ENCODE results near the gene HOXA10.

HOXA10 gene

GRCh38 chr7:27203365-27203953 lies 29.3 kb upstream of the HOXA10 start:
- H3K4me3 ChIP-seq (ENCODE audit: low read depth, low read length) = no peak overlapping the region
- no peak for DNase-seq (ENCODE audit: low read depth)
- TF ChIP-seq CTCF (IDR thresholded peaks at IDR 0.05; ENCODE audit: insufficient read depth, low read depth, low read length, missing control alignments) = no peak

GRCh38 chr7:27202862-27203134 lies 28.7 kb upstream of the HOXA10 start:
- DNase-seq (ENCODE audit: low read depth) = no peak
- H3K4me3 ChIP-seq (ENCODE audit: low read depth, low read length) = no peak overlapping the region
- no peak for TF ChIP-seq CTCF (IDR thresholded peaks at IDR 0.05; ENCODE audit: insufficient read depth, low read depth, low read length, missing control alignments)

DNA sequence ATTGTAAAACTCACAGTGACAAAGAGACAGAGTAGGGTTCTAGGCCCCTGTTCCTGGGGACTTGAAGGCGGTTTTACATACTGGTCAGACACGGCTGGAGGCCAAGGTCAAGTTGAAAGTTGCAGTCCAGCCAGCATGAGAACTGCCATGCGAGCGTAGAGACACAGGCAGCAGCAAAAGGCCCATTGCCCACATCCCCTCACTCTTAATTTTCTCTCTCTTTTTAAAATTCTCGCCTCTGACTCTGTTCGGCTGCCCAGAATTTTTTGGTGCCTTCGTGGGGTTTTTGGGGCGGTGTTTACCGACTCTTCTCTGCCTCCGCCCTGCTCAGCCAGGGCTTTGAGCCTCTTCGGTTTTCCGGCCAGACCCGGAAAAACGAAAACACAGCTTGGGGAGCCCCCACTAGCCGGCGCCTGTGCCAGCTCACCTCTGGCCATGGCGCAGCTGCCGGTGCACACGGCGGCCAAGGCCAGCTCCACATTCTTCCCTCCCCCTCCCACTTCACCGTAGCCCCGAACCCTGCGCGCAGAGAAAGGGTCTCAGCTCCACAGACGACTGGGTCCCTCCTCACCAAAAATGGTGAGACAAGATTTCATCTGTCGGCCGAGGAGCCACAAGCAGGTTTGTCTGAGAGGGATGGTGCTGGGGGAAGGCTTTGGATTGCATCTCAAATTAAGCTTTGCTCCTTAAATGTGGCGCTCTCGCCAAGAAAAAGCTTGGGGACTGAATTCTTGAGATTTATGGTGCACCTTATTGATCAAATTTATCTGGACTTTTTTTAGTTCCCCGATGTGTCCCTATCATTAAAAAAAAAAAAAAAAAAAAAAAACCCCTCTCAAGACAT lies 28.1 kb upstream of the HOXA10 start:
- no peak overlapping the region for H3K4me3 ChIP-seq (ENCODE audit: low read depth, low read length)
- DNase-seq (ENCODE audit: low read depth) = no peak
- no peak for TF ChIP-seq CTCF (IDR thresholded peaks at IDR 0.05; ENCODE audit: insufficient read depth, low read depth, low read length, missing control alignments)

DNA sequence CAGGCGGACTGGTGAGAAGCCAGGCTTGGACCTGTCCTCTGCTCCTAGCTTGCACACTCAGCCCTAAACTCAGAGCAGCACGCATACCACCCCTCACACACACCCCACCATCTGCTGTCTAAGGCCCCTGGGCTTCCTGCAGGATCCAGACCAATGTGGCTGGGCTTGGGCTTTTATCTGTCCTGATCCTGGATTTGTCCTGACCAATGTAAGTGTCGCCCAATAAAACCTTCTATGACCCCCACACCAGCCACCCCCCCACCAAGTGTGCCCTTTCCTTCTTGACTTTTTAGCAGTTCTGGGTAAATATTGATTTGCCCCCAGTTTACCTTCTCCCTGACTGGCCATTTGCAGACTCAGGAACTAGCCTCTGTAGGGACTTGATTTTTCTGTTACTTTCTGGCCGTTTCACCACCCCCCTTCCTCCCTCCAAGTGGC lies 27.5 kb upstream of the HOXA10 start:
- no peak for TF ChIP-seq CTCF (IDR thresholded peaks at IDR 0.05; ENCODE audit: insufficient read depth, low read depth, low read length, missing control alignments)
- no peak overlapping the region for H3K4me3 ChIP-seq (ENCODE audit: low read depth, low read length)
- no peak for DNase-seq (ENCODE audit: low read depth)

- 0 out of 2 replicates have a peak overlapping the region, but pooled peaks have one; percentile 30 for H3K4me3 ChIP-seq (ENCODE audit: low read depth, low read length)
- no peak for TF ChIP-seq CTCF (IDR thresholded peaks at IDR 0.05; ENCODE audit: insufficient read depth, low read depth, low read length, missing control alignments)
- no peak for DNase-seq (ENCODE audit: low read depth)
These were observed 26.9 kb upstream of the HOXA10 start for GRCh38 chr7:27200761-27201579.

GRCh38 chr7:27199849-27200760 lies 26.0 kb upstream of the HOXA10 start, which contains the start of gene HOXA13:
Gene HOXA13 (minus strand): TSS chr7:27200091. CDS start chr7:27200077, 14 bp downstream.
- peak within 1 kb of the TSS; percentile 34 for H3K4me3 ChIP-seq (ENCODE audit: low read depth, low read length)
- no peak for DNase-seq (ENCODE audit: low read depth)
- no peak for TF ChIP-seq CTCF (IDR thresholded peaks at IDR 0.05; ENCODE audit: insufficient read depth, low read depth, low read length, missing control alignments)

Measured in GM12865 (cell line).